ENCODE results near the gene FCN3. TPM values are rescaled to one million over a fixed set of nuclear protein-coding genes. Genes with fewer than 3 reads are reported as not detected.
"Not testable (repeated sequence)": the region's sequence is repeated elsewhere in the genome, so short reads cannot be mapped to it uniquely, and the experiment has no call there.

FCN3 gene
- total RNA-seq, 1 donor from 2014 or later, result 1,125 TPM

GRCh38 chr1:27406362-27406680, 31.7 kb upstream of the FCN3 start:
- DNase-seq, result no peak
- ATAC-seq, result no peak
- intact Hi-C loops (cut with DNase I), result no loop called here
- H3K4me3 ChIP-seq, result no peak overlapping the region
- H3K27me3 ChIP-seq (ENCODE audit: low read depth), result no peaks in the 10 kb centered on the region
- H3K27ac ChIP-seq, result peak overlapping the region; percentile 41
- H3K36me3 ChIP-seq, result peaks cover 62% of the 10 kb centered on the region
- peaks cover 49% of the 10 kb centered on the region for H3K4me1 ChIP-seq
- TF ChIP-seq, protein P1, sequence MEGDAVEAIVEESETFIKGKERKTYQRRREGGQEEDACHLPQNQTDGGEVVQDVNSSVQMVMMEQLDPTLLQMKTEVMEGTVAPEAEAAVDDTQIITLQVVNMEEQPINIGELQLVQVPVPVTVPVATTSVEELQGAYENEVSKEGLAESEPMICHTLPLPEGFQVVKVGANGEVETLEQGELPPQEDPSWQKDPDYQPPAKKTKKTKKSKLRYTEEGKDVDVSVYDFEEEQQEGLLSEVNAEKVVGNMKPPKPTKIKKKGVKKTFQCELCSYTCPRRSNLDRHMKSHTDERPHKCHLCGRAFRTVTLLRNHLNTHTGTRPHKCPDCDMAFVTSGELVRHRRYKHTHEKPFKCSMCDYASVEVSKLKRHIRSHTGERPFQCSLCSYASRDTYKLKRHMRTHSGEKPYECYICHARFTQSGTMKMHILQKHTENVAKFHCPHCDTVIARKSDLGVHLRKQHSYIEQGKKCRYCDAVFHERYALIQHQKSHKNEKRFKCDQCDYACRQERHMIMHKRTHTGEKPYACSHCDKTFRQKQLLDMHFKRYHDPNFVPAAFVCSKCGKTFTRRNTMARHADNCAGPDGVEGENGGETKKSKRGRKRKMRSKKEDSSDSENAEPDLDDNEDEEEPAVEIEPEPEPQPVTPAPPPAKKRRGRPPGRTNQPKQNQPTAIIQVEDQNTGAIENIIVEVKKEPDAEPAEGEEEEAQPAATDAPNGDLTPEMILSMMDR (IDR thresholded peaks at IDR 0.05), result no peak
- H3K9me3 ChIP-seq, result no peaks in the 10 kb centered on the region

DNA sequence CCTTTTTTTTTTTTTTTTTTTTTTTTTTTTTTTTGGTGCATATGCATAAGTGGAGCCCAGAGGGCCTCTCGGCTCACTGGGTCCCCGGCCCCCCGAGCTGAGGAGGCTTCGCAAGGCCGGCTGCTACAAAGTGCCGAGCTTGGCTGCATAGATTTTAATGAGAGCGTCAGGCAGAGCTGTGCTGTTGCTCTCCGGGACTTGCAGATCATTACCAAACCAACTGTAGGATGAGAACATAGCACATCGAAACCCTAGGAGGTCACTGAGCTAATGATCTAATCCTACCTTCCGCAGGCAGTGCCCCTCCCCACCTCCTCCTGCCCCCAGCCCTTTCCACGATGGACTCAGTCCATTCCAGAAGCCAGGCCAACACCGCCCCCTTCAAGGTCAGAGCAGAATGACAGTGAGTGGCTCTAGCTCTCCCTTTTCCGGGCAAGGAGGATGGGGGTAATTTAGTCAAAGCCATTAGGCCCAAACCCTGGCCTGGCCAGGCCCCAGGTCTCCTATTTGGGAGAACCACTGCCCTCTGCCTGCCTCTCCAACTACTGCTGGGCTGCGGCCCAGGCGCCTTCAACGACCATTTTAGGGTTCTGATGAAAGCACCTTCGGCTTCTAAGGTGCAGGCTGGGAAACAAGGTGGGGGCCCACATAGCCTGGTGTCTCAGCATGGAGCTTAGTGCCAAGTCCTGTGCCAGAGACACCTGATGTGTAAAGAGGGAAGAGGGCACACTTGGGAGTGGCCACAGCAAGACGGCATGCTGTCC, 31.2 kb upstream of the FCN3 start:
- H3K36me3 ChIP-seq, result peaks cover 57% of the 10 kb centered on the region
- H3K27ac ChIP-seq, result peak overlapping the region; percentile 58
- H3K27me3 ChIP-seq (ENCODE audit: low read depth); intact Hi-C loops (cut with DNase I); H3K4me3 ChIP-seq; ATAC-seq; DNase-seq; H3K9me3 ChIP-seq: not testable (repeated sequence)
- peaks cover 54% of the 10 kb centered on the region for H3K4me1 ChIP-seq

- ATAC-seq (peak in 1 of 2 donors; percentile 6), DNase-seq (no peak)
- Histone ChIP-seq H3K36me3 (peaks cover 50% of the 10 kb centered on the region), H3K4me1 (peaks cover 60% of the 10 kb centered on the region), H3K27me3 (ENCODE audit: low read depth) (no peaks in the 10 kb centered on the region), H3K27ac (peak overlapping the region; percentile 58), H3K9me3 (no peaks in the 10 kb centered on the region), H3K4me3 (no peak overlapping the region)
- intact Hi-C loops (cut with DNase I), result no loop called here
- TF ChIP-seq, protein P1 (IDR thresholded peaks at IDR 0.05), result no peak
Measured at GRCh38 chr1:27405074-27405473, 30.4 kb upstream of the FCN3 start.

DNA sequence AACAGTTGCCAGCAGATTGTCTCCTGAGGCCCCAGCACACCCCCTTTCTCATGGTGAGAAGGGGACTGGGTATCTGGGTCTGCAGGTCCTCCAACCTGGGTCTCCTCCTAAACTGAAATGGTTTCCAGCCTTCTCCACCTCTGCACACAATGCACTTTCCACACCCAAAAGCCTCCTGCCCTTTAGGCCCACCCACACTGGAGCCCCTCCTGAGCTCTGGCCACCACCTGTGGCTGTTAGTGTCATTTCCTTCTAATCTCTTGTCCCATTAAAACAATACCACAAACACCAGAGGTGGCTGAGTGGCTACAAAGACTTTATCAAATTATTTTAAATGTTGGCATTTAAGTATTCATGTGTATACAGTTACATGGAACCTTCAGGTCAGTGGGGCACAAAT, 29.3 kb upstream of the FCN3 start:
- no peak overlapping the region for H3K4me3 ChIP-seq
- intact Hi-C loops (cut with DNase I), result no loop called here
- DNase-seq (no peak), ATAC-seq (no peak)
- H3K27me3 ChIP-seq (ENCODE audit: low read depth), result no peaks in the 10 kb centered on the region
- peaks cover 60% of the 10 kb centered on the region for H3K4me1 ChIP-seq
- H3K36me3 ChIP-seq, result peaks cover 40% of the 10 kb centered on the region
- TF ChIP-seq, protein P1 (IDR thresholded peaks at IDR 0.05), result no peak
- H3K27ac ChIP-seq, result peak overlapping the region; percentile 76
- no peaks in the 10 kb centered on the region for H3K9me3 ChIP-seq

DNA sequence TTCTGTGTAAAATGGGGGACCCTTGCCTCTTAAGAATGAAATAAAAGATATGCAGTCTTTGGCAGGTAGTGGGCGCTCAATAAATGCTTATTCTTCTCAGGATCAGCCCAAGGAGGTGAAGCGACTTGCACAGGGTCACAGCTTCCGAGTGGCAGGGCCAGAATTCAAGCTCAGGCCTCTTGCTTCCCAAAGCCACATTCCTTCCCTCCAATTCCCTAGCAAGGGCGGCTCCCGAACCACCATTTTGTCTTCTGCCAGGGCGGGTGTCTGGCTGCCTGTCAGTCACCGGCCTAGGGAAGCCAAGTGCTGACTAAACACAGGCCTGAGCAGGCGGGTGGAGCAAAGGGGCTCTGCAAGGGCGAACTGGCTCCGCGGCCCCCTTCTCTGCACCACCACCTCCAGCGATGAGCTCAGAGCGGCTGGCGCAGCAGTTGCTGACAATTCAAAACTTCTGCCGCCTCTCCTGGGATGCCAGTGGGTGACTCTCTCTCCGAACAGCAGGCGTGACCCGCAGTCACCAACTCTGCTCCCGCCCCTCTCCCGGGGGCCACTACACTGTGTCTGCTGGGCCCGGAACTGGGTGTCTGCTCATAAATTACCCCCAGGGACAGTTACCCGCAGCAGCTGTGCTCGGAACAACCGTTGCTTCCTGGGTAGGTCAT, 28.6 kb upstream of the FCN3 start:
- Histone ChIP-seq H3K27me3 (ENCODE audit: low read depth) (no peaks in the 10 kb centered on the region), H3K27ac (peak overlapping the region; percentile 76), H3K36me3 (peaks cover 32% of the 10 kb centered on the region), H3K4me3 (no peak overlapping the region), H3K9me3 (no peaks in the 10 kb centered on the region), H3K4me1 (peaks cover 65% of the 10 kb centered on the region)
- TF ChIP-seq, protein P1 (IDR thresholded peaks at IDR 0.05), result no peak
- DNase-seq (no peak), ATAC-seq (peak; percentile 24 to 36)
- intact Hi-C loops (cut with DNase I), result no loop called here

DNA sequence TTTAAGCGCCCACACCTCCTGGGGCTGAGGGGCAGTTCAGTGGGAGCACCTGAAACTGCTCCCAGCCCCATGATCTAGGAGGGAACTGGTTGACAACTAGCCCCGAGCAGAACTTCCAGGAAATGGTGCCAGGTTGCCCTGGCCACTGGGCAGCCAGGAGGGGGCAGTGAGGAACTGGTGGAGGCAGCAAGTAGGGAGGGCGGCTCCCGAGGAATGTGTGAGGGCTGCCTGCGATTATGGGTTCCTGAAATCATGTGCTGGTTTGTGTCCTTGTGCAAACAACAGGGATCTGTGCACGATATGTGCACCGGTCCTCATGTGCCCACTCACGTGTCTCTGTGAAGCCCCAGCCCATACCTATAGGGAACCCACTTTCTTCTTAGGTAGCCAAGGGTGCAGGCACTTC, 27.7 kb upstream of the FCN3 start:
- intact Hi-C loops (cut with DNase I), result no loop called here
- peak; percentile 79 to 82 for ATAC-seq
- Histone ChIP-seq H3K4me3 (no peak overlapping the region), H3K27ac (peak overlapping the region; percentile 76), H3K27me3 (ENCODE audit: low read depth) (no peaks in the 10 kb centered on the region), H3K9me3 (no peaks in the 10 kb centered on the region), H3K36me3 (peaks cover 24% of the 10 kb centered on the region), H3K4me1 (peaks cover 66% of the 10 kb centered on the region)
- TF ChIP-seq, protein P1 (IDR thresholded peaks at IDR 0.05), result peak; percentile 69
- peak; percentile 86 for DNase-seq
